K562 (cell line): ENCODE results near the gene MPP7.
"Not testable (repeated sequence)": the region's sequence is repeated elsewhere in the genome, so short reads cannot be mapped to it uniquely, and the experiment has no call there.

Experiments used
- EZH2 ChIP-seq: IDR thresholded peaks from 2 replicates; pipeline ENCODE4 v1.6.1; 2012; ENCODE audit warnings: low read depth, mild to moderate bottlenecking, inconsistent platforms, low read length, borderline replicate concordance
- MCM3 ChIP-seq: fragments of 450-650 bp; IDR thresholded peaks from 2 replicates; pipeline ENCODE4 v1.6.1; 2016
- POLR2A ChIP-seq: fragments of 450-650 bp; conservative IDR thresholded peaks from 2 replicates; pipeline ENCODE4 v1.6.1; 2016
- TF ChIP-seq, protein P1 (sequence below): sonication (generic); formaldehyde crosslinking; IDR thresholded peaks from 2 replicates; pipeline ENCODE4 v1.8.0; 2022; ENCODE audit warnings: mild to moderate bottlenecking, low read depth, missing genetic modification reagents
- TF ChIP-seq, protein P2 (sequence below), 2 experiments: fragments of 450-650 bp; formaldehyde crosslinking in 1 of 2; IDR thresholded peaks; 2 replicates each; pipeline versions ENCODE4 v1.4.0 to v1.6.1; 2014 to 2020; ENCODE audit warnings: mild to moderate bottlenecking in 2 of 2, borderline replicate concordance in 1 of 2, low read depth in 1 of 2
- TF ChIP-seq, protein P3 (sequence below): sonication (generic); formaldehyde crosslinking; IDR thresholded peaks from 2 replicates; pipeline ENCODE4 v1.9.0; 2022; ENCODE audit warnings: mild to moderate bottlenecking, missing genetic modification reagents
- TF ChIP-seq, protein P4 (sequence below): sonication (generic); formaldehyde crosslinking; IDR thresholded peaks from 2 replicates; pipeline ENCODE4 v1.8.0; 2022; ENCODE audit warnings: mild to moderate bottlenecking, missing genetic modification reagents
- TF ChIP-seq, protein P5 (sequence below), 3 experiments: IDR thresholded peaks in 2 of 3; conservative IDR thresholded peaks in 1 of 3; 2 replicates each; pipeline ENCODE4 v1.5.1; 2011 to 2012; ENCODE audit warnings: low read length in 3 of 3, mild to moderate bottlenecking in 3 of 3, control low read depth in 2 of 3, improper control_type of control experiment in 1 of 3, inconsistent platforms in 1 of 3, low read depth in 1 of 3, mixed read lengths in 1 of 3, moderate library complexity in 1 of 3; ENCODE audit not compliant: insufficient read depth in 2 of 3

DNA sequence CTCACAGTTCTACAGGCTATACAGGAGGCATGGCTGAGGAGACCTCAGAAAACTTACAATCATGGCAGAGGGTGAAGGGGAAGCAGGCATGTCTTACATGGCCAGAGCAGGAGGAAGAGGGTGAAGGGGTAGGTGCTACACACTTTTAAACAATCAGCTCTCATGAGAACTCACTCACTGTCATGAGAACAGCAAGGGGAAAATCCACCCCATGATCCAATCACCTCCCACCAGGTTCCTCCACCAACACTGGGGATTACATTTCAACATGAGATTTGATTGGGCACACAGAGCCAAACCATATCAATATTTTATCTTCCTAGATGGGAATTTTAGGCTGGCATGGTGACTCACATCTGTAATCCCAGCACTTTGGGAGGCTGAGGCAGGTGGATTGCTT lies 16.2 kb upstream of the MPP7 start:
- not testable (repeated sequence) for TF ChIP-seq MCM3, EZH2, POLR2A
- TF ChIP-seq, protein P1, sequence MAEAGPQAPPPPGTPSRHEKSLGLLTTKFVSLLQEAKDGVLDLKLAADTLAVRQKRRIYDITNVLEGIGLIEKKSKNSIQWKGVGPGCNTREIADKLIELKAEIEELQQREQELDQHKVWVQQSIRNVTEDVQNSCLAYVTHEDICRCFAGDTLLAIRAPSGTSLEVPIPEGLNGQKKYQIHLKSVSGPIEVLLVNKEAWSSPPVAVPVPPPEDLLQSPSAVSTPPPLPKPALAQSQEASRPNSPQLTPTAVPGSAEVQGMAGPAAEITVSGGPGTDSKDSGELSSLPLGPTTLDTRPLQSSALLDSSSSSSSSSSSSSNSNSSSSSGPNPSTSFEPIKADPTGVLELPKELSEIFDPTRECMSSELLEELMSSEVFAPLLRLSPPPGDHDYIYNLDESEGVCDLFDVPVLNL = not testable (repeated sequence)
- TF ChIP-seq, protein P2, sequence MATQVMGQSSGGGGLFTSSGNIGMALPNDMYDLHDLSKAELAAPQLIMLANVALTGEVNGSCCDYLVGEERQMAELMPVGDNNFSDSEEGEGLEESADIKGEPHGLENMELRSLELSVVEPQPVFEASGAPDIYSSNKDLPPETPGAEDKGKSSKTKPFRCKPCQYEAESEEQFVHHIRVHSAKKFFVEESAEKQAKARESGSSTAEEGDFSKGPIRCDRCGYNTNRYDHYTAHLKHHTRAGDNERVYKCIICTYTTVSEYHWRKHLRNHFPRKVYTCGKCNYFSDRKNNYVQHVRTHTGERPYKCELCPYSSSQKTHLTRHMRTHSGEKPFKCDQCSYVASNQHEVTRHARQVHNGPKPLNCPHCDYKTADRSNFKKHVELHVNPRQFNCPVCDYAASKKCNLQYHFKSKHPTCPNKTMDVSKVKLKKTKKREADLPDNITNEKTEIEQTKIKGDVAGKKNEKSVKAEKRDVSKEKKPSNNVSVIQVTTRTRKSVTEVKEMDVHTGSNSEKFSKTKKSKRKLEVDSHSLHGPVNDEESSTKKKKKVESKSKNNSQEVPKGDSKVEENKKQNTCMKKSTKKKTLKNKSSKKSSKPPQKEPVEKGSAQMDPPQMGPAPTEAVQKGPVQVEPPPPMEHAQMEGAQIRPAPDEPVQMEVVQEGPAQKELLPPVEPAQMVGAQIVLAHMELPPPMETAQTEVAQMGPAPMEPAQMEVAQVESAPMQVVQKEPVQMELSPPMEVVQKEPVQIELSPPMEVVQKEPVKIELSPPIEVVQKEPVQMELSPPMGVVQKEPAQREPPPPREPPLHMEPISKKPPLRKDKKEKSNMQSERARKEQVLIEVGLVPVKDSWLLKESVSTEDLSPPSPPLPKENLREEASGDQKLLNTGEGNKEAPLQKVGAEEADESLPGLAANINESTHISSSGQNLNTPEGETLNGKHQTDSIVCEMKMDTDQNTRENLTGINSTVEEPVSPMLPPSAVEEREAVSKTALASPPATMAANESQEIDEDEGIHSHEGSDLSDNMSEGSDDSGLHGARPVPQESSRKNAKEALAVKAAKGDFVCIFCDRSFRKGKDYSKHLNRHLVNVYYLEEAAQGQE (IDR thresholded peaks at IDR 0.05; ENCODE audit: borderline replicate concordance) = not testable (repeated sequence)
- TF ChIP-seq, protein P2 (CRISPR knock-in tag; IDR thresholded peaks at IDR 0.05; ENCODE audit: low read depth) = not testable (repeated sequence)
- TF ChIP-seq, protein P3, sequence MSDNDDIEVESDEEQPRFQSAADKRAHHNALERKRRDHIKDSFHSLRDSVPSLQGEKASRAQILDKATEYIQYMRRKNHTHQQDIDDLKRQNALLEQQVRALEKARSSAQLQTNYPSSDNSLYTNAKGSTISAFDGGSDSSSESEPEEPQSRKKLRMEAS (CRISPR knock-in tag) = not testable (repeated sequence)
- TF ChIP-seq, protein P4, sequence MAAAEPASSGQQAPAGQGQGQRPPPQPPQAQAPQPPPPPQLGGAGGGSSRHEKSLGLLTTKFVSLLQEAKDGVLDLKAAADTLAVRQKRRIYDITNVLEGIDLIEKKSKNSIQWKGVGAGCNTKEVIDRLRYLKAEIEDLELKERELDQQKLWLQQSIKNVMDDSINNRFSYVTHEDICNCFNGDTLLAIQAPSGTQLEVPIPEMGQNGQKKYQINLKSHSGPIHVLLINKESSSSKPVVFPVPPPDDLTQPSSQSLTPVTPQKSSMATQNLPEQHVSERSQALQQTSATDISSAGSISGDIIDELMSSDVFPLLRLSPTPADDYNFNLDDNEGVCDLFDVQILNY (CRISPR knock-in tag) = not testable (repeated sequence)
- TF ChIP-seq, protein P5, sequence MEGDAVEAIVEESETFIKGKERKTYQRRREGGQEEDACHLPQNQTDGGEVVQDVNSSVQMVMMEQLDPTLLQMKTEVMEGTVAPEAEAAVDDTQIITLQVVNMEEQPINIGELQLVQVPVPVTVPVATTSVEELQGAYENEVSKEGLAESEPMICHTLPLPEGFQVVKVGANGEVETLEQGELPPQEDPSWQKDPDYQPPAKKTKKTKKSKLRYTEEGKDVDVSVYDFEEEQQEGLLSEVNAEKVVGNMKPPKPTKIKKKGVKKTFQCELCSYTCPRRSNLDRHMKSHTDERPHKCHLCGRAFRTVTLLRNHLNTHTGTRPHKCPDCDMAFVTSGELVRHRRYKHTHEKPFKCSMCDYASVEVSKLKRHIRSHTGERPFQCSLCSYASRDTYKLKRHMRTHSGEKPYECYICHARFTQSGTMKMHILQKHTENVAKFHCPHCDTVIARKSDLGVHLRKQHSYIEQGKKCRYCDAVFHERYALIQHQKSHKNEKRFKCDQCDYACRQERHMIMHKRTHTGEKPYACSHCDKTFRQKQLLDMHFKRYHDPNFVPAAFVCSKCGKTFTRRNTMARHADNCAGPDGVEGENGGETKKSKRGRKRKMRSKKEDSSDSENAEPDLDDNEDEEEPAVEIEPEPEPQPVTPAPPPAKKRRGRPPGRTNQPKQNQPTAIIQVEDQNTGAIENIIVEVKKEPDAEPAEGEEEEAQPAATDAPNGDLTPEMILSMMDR (IDR thresholded peaks at IDR 0.05 in 2 of 3, conservative IDR thresholded peaks at IDR 0.05 in 1 of 3; ENCODE audit: insufficient read depth in 2 of 3, low read depth in 1 of 3, low read length in 3 of 3) = not testable (repeated sequence)
